Left ventricle myocardium inferior (tissue), 1 donor: ENCODE data around the gene RPH3AL. TPM values are rescaled to one million over a fixed set of nuclear protein-coding genes. Genes with fewer than 3 reads are reported as not detected.
A peak's percentile ranks its signal among the peaks of the same experiment; 100 is the strongest.

Source experiments
- DNase-seq: peaks from one replicate; pipeline ENCODE4 v3.0.0-alpha.2; 2020
- H3K27ac ChIP-seq: fragments of 200-600 bp; replicated peaks from 2 replicates; pipeline ENCODE4 v1.8.0; 2021
- H3K27me3 ChIP-seq: fragments of 200-600 bp; 2 replicates; pipeline ENCODE4 v1.8.0; 2021; ENCODE audit warnings: low read depth
- H3K36me3 ChIP-seq: fragments of 200-600 bp; 2 replicates; pipeline ENCODE4 v1.8.0; 2021
- H3K4me1 ChIP-seq: fragments of 200-600 bp; 2 replicates; pipeline ENCODE4 v1.8.0; 2021
- H3K4me3 ChIP-seq: fragments of 200-600 bp; 2 replicates; pipeline ENCODE4 v1.8.0; 2021; ENCODE audit warnings: mild to moderate bottlenecking, moderate library complexity
- H3K9me3 ChIP-seq: fragments of 200-600 bp; replicated peaks from 2 replicates; pipeline ENCODE4 v1.8.0; 2021
- CTCF ChIP-seq: fragments of 200-600 bp; IDR thresholded peaks from 2 replicates; pipeline ENCODE4 v1.8.0; 2021; ENCODE audit warnings: antibody characterized with exemption, mild to moderate bottlenecking, borderline replicate concordance
- intact Hi-C: fragments of 100-400 bp; cut with micrococcal nuclease; formaldehyde crosslinking; loops from one replicate; pipeline ENCODE4 v1.11.0; 2022
- total RNA-seq: library from RNA; stranded (reverse); fragmentation: NEBNext Ultra II Directional; extraction: Animal tissue kit (Norgen Biotek cat#: 25700); gene quantifications from one replicate; pipeline ENCODE4 v1.2.1, GENCODE V29; 2021
- donor health status: DM: no; HTN: yes; CAD: no; lungs with severe emphysema.

RPH3AL gene
- total RNA-seq, 1 donor from 2014 or later = 4.0 TPM

DNA sequence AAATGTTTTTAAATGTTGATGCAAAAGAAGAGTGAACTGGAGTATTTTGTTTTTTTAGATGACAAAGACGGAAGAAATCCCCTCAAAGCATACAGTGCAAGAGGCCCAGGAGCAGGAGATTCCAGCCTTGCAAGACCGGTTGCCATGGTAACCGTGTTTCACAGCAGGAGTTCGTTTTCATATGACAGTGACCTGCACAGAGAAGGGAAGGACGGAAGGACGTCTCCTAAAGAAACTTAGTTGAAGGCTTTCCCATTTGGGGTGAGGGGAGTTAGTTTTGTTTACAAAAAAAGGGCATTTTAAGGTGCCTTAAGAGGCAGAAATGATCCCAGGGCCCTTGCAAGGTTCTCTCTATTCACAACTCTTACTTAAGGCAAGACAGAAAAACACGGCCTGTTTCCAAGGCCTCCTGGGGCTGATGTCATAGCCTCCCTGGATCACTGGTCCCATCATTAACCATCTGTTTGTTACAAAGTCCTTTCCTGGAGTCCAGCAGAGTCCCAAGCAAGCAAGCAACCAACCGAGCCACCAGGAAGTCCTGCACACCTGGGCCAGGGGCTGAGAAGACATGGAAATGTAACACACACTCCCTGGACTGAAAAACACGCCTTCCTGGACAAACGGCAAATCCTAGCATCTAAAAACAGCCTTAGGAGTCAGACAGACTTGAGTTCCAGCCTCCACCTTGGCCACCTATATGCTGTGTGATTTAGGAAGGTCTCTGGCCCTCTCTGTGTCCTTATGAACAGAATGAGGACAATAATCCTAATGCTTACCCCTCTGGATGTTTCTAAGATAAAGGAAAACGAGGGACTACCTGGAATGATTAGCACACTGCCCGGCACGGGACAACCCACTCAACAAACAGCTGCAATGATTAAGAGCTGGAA is 30.3 kb upstream of the RPH3AL start:
- no peaks in the 10 kb centered on the region for H3K36me3 ChIP-seq
- peaks cover 44% of the 10 kb centered on the region for H3K4me1 ChIP-seq
- H3K9me3 ChIP-seq = no peaks in the 10 kb centered on the region
- intact Hi-C loops = no loop called here
- H3K27ac ChIP-seq = peak overlapping the region; percentile 91
- TF ChIP-seq CTCF = no peak
- DNase-seq = no peak
- H3K4me3 ChIP-seq = no peak overlapping the region
- peaks cover 27% of the 10 kb centered on the region for H3K27me3 ChIP-seq

DNA sequence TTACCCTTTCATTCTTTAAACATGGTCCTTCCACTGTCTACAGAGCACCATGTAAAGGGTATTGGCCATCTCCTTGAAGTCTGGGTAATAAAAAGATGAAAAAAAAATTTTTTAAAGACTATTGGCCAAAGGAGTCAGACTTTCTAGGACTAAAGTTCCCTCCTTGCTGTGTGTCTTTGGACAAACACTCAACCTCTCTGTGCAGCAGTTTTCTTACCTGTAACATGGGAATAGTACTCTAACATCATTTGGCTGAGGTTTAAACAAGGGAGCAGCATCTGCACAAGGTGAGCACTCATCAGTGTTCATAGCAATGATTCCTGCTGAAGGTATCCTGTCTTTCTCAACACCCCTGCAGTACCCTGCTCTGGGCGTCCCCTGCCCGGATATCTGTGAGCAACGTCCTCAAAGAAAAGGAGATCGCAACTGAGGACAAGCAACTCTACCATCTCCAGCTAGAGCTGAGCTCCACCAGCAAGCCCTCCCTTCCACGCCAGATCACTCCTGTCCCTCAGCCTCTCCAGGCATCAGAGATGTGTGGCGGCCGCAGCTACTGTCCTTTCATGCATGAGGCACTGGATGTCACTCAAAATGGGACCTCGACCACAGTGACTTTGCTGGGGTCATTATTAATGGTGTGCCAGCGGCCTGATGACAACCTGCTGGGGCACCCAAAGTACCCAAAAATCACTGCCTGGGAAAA is 29.5 kb upstream of the RPH3AL start:
- Histone ChIP-seq H3K36me3 (no peaks in the 10 kb centered on the region), H3K27me3 (peaks cover 26% of the 10 kb centered on the region), H3K27ac (peak overlapping the region; percentile 91), H3K4me3 (no peak overlapping the region), H3K4me1 (peaks cover 44% of the 10 kb centered on the region), H3K9me3 (no peaks in the 10 kb centered on the region)
- TF ChIP-seq CTCF = no peak
- intact Hi-C loops = no loop called here
- no peak for DNase-seq

DNA sequence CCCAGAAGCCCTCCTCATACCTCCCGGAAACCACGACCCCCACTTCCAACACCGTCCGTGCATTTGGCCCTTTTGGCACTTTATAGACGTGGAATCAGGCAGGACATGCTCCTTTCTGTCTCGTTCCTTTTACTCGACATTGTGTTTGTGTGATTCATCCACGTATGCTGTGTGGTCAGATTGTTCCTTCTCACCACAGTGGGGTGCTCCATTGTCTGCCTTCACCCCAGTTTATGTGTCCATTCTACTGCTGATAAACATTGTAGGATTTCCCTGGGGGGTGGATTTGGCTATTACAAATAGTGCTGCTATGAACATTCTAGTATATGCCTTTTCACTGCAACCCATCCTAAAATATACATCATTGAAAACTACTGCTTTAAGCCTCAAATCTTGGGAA is 28.9 kb upstream of the RPH3AL start:
- no peak for DNase-seq
- no peak overlapping the region for H3K4me3 ChIP-seq
- peaks cover 41% of the 10 kb centered on the region for H3K4me1 ChIP-seq
- H3K36me3 ChIP-seq = no peaks in the 10 kb centered on the region
- intact Hi-C loops = no loop called here
- no peaks in the 10 kb centered on the region for H3K9me3 ChIP-seq
- peaks cover 26% of the 10 kb centered on the region for H3K27me3 ChIP-seq
- peak overlapping the region; percentile 91 for H3K27ac ChIP-seq
- TF ChIP-seq CTCF = no peak

DNA sequence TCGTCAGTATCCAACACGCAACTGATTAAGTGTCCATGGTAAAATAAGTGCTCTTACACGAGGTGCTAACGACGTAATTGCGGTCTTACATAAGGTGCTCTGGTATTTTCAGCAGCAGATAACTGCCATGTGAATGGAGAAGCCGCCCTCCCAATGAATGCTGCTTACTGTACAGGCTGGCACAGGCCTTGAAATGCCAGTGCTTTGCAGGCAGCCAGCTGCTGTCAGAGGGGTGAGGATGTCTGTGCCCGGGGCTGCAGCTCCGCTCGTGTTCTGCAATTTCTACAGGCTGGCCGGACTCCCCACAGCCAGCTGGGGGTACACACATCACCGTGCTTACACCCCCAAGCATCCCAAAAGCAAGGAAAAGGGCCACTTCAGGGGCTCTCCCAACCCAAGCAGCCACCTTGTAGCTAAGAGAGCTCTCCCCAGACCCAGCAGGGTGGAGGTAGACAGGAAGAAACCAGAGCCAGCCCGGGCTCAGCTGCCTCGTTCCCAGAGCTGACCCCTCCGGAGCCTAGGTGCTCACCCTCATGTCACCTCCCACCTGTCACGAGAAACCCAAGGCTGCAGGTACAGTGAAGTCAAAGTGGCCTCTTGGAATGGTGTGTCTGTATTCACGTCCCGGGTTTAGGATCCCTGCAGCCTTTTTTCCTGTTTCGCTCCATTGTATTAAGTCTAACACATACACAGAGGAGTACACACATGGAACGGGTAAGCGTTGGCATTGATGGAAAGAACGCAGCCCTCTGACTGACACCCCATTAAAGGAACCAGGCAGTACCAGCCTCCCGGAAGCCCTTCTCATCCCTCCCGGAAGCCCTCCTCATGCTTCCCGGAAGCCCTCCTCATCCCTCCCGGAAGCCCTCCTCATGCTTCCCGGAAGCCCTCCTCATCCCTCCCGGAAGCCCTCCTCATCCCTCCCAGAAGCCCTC is 27.2 kb upstream of the RPH3AL start:
- Histone ChIP-seq H3K4me1 (peaks cover 27% of the 10 kb centered on the region), H3K27ac (peak overlapping the region; percentile 42), H3K36me3 (no peaks in the 10 kb centered on the region), H3K9me3 (no peaks in the 10 kb centered on the region), H3K27me3 (peaks cover 21% of the 10 kb centered on the region), H3K4me3 (no peak overlapping the region)
- DNase-seq = no peak
- intact Hi-C loops = no loop called here
- no peak for TF ChIP-seq CTCF

DNA sequence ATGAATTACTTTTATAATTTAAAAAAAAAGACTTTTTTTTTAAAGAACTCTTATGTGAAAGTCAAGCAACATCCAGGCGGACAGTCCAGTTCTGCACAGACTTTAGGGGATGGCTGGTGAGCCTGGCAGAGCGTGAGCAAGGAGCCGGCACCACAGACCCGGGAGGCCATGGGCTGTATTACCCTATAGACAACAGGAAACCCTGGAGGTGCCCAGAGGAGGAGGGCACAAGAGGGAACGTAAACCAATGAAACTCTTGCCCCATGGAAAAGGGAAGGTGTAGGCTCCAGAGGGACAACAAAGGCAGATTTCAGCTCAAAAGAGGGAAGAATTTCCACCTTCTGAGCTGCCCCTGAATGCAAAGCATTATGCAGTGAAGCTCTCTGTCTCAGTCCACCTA is 25.5 kb upstream of the RPH3AL start:
- no peak overlapping the region for H3K4me3 ChIP-seq
- H3K4me1 ChIP-seq = peaks cover 23% of the 10 kb centered on the region
- no peak for DNase-seq
- peaks cover 30% of the 10 kb centered on the region for H3K27me3 ChIP-seq
- peak overlapping the region; percentile 46 for H3K27ac ChIP-seq
- no peak for TF ChIP-seq CTCF
- no peaks in the 10 kb centered on the region for H3K36me3 ChIP-seq
- no peaks in the 10 kb centered on the region for H3K9me3 ChIP-seq
- intact Hi-C loops = no loop called here
